Cerebellar nuclear complex (tissue), 1 donor: Measurements from ENCODE around the gene APH1A.
"Not testable (repeated sequence)": the region's sequence is repeated elsewhere in the genome, so short reads cannot be mapped to it uniquely, and the experiment has no call there.

Source experiments
- DNase-seq, 2 experiments: peaks; one replicate each; lab custom pipeline; 2025; lab: John Stamatoyannopoulos, UW

Gene APH1A

GRCh38 chr1:150233359-150234308 lies 35.2 kb downstream of the APH1A start:
- DNase-seq: no peak

- not testable (repeated sequence) for DNase-seq
Measured at GRCh38 chr1:150232921-150233320, 35.9 kb downstream of the APH1A start.

- not testable (repeated sequence) for DNase-seq
Measured at GRCh38 chr1:150228246-150228645, 40.6 kb downstream of the APH1A start.

- no peak for DNase-seq
Measured at GRCh38 chr1:150227228-150227627, 41.6 kb downstream of the APH1A start.

- DNase-seq: no peak
Measured at GRCh38 chr1:150226486-150226885, 42.3 kb downstream of the APH1A start.

GRCh38 chr1:150225546-150225945 lies 43.3 kb downstream of the APH1A start:
- DNase-seq: no peak

GRCh38 chr1:150224983-150225382 lies 43.8 kb downstream of the APH1A start:
- DNase-seq: no peak

GRCh38 chr1:150221552-150221951 lies 47.3 kb downstream of the APH1A start:
- DNase-seq: no peak

- DNase-seq: not testable (repeated sequence)
Measured at GRCh38 chr1:150215855-150216254, 53.0 kb downstream of the APH1A start.
